ENCODE measurements around the gene NDUFS4.
"Not testable (repeated sequence)": the region's sequence is repeated elsewhere in the genome, so short reads cannot be mapped to it uniquely, and the experiment has no call there.

Gene NDUFS4

GRCh38 chr5:53674121-53674520 is 113.7 kb downstream of the NDUFS4 start:
- no peak for DNase-seq

GRCh38 chr5:53677632-53678031 is 117.2 kb downstream of the NDUFS4 start:
- DNase-seq, result no peak

GRCh38 chr5:53678981-53679660 is 118.7 kb downstream of the NDUFS4 start:
- DNase-seq, result no peak

- DNase-seq, result no peak
These were observed 120.6 kb downstream of the NDUFS4 start for GRCh38 chr5:53681079-53681478.

- no peak for DNase-seq
These were observed 130.6 kb downstream of the NDUFS4 start for GRCh38 chr5:53691014-53691413.

- DNase-seq, result no peak
These were observed 134.1 kb downstream of the NDUFS4 start for GRCh38 chr5:53694520-53695022.

- DNase-seq, result not testable (repeated sequence)
These were observed 150.0 kb downstream of the NDUFS4 start for GRCh38 chr5:53710405-53710804.

- DNase-seq, result no peak
These were observed 151.9 kb downstream of the NDUFS4 start for GRCh38 chr5:53712327-53712726.

GRCh38 chr5:53713978-53714666 is 153.7 kb downstream of the NDUFS4 start:
- DNase-seq, result no peak

- DNase-seq, result no peak
These were observed 154.2 kb downstream of the NDUFS4 start for GRCh38 chr5:53714667-53715010.

- DNase-seq, result no peak
These were observed 165.7 kb downstream of the NDUFS4 start for GRCh38 chr5:53726121-53726520.

- no peak for DNase-seq
These were observed 170.5 kb downstream of the NDUFS4 start for GRCh38 chr5:53730943-53731342.
